OCI-LY1 (cell line): Measurements from ENCODE around the gene POU6F2.

ENCODE experiments used
- H2AFZ ChIP-seq: fragments of 200-600 bp; sonication (generic), shearing (Covaris generic); 2 replicates; pipeline ENCODE4 v1.6.0; 2014; ENCODE audit warnings: antibody characterized with exemption, mild to moderate bottlenecking, low read length
- H3F3A ChIP-seq: fragments of 200-600 bp; sonication (generic), shearing (Covaris generic); 2 replicates; pipeline ENCODE4 v1.6.0; 2014; ENCODE audit warnings: mild to moderate bottlenecking, antibody characterized with exemption, low read length, moderate library complexity; ENCODE audit not compliant: insufficient read depth
- H3K27ac ChIP-seq: fragments of 200-600 bp; sonication (generic); 2 replicates; pipeline ENCODE4 v1.5.1; 2014; ENCODE audit warnings: low read length, mixed run types, mild to moderate bottlenecking, low read depth; ENCODE audit not compliant: poor library complexity, severe bottlenecking
- H3K27me3 ChIP-seq: fragments of 200-600 bp; sonication (generic); 2 replicates; pipeline ENCODE4 v1.6.0; 2014; ENCODE audit warnings: antibody characterized with exemption, mild to moderate bottlenecking, low read length, moderate library complexity; ENCODE audit not compliant: insufficient read depth
- H3K36me3 ChIP-seq: fragments of 200-600 bp; sonication (generic); 2 replicates; pipeline ENCODE4 v1.6.1; 2014; ENCODE audit warnings: mild to moderate bottlenecking, antibody characterized with exemption, low read length, moderate library complexity, mixed read lengths; ENCODE audit not compliant: insufficient read depth
- H3K4me1 ChIP-seq: fragments of 200-600 bp; sonication (generic); 2 replicates; pipeline ENCODE4 v1.5.1; 2014; ENCODE audit warnings: mild to moderate bottlenecking, low read length, moderate library complexity; ENCODE audit not compliant: insufficient read depth, severe bottlenecking
- H3K4me2 ChIP-seq: fragments of 200-600 bp; sonication (generic), shearing (Covaris generic); 2 replicates; pipeline ENCODE4 v1.6.1; 2014; ENCODE audit warnings: low read length
- H3K4me3 ChIP-seq: fragments of 200-600 bp; sonication (generic); 2 replicates; pipeline ENCODE4 v1.5.1; 2014; ENCODE audit warnings: low read length, low read depth, mild to moderate bottlenecking, mixed read lengths; ENCODE audit not compliant: poor library complexity, severe bottlenecking
- H3K79me2 ChIP-seq: fragments of 200-600 bp; shearing (Covaris generic); 2 replicates; pipeline ENCODE4 v1.6.1; 2016; ENCODE audit warnings: mixed run types, low read length, mixed read lengths; ENCODE audit not compliant: insufficient read depth
- H3K9ac ChIP-seq: fragments of 200-600 bp; sonication (generic), shearing (Covaris generic); 2 replicates; pipeline ENCODE4 v1.6.1; 2014; ENCODE audit warnings: mild to moderate bottlenecking, low read length, mixed read lengths
- H3K9me2 ChIP-seq: fragments of 200-600 bp; sonication (generic), shearing (Covaris generic); 2 replicates; pipeline ENCODE4 v1.6.1; 2014; ENCODE audit warnings: low read depth, mild to moderate bottlenecking, low read length, mixed read lengths
- H3K9me3 ChIP-seq: fragments of 200-600 bp; shearing (Covaris generic); 2 replicates; pipeline ENCODE4 v1.6.1; 2014; ENCODE audit warnings: low read length, mixed read lengths
- H4K20me1 ChIP-seq: fragments of 200-600 bp; sonication (generic), shearing (Covaris generic); 2 replicates; pipeline ENCODE4 v1.6.0; 2016; ENCODE audit warnings: mild to moderate bottlenecking, low read length; ENCODE audit not compliant: insufficient read depth
- CTCF ChIP-seq: fragments of 200-600 bp; sonication (generic), shearing (Covaris generic); IDR thresholded peaks from 2 replicates; pipeline ENCODE4 v1.5.1; 2017; ENCODE audit warnings: mild to moderate bottlenecking, antibody characterized with exemption, low read length, moderate library complexity, mixed read lengths
- EZH2 ChIP-seq: fragments of 200-600 bp; sonication (generic), shearing (Covaris generic); IDR thresholded peaks from 2 replicates; pipeline ENCODE4 v1.8.0; 2017; ENCODE audit warnings: borderline replicate concordance, mixed run types, mild to moderate bottlenecking, antibody characterized with exemption, low read length, moderate library complexity, mixed read lengths

POU6F2 gene

GRCh38 chr7:39367943-39368342, 390.2 kb downstream of the POU6F2 start:
- Histone ChIP-seq H3K9ac (no peak overlapping the region), H3K79me2 (no peaks in the 10 kb centered on the region), H3K9me3 (no peaks in the 10 kb centered on the region), H3K4me1 (no peaks in the 10 kb centered on the region), H3F3A (no peaks in the 10 kb centered on the region), H3K9me2 (no peaks in the 10 kb centered on the region), H3K36me3 (no peaks in the 10 kb centered on the region), H3K4me3 (no peak overlapping the region), H3K27me3 (no peaks in the 10 kb centered on the region), H4K20me1 (no peaks in the 10 kb centered on the region), H2AFZ (no peak overlapping the region), H3K27ac (no peak overlapping the region), H3K4me2 (no peak overlapping the region)
- TF ChIP-seq EZH2, result no peak
- TF ChIP-seq CTCF, result no peak

- H2AFZ ChIP-seq, result no peak overlapping the region
- no peaks in the 10 kb centered on the region for H4K20me1 ChIP-seq
- no peak overlapping the region for H3K27ac ChIP-seq
- no peaks in the 10 kb centered on the region for H3K9me3 ChIP-seq
- no peaks in the 10 kb centered on the region for H3K9me2 ChIP-seq
- TF ChIP-seq EZH2 (no peak), CTCF (no peak)
- H3K36me3 ChIP-seq, result no peaks in the 10 kb centered on the region
- H3K4me3 ChIP-seq, result no peak overlapping the region
- no peaks in the 10 kb centered on the region for H3K79me2 ChIP-seq
- H3K4me2 ChIP-seq, result no peak overlapping the region
- no peaks in the 10 kb centered on the region for H3F3A ChIP-seq
- H3K9ac ChIP-seq, result no peak overlapping the region
- no peaks in the 10 kb centered on the region for H3K4me1 ChIP-seq
- no peaks in the 10 kb centered on the region for H3K27me3 ChIP-seq
Measured at GRCh38 chr7:39372383-39372782, 394.7 kb downstream of the POU6F2 start.

- no peaks in the 10 kb centered on the region for H3K27me3 ChIP-seq
- H4K20me1 ChIP-seq, result no peaks in the 10 kb centered on the region
- no peaks in the 10 kb centered on the region for H3K79me2 ChIP-seq
- H3K9me3 ChIP-seq, result no peaks in the 10 kb centered on the region
- H2AFZ ChIP-seq, result no peak overlapping the region
- H3K27ac ChIP-seq, result no peak overlapping the region
- H3K4me2 ChIP-seq, result no peak overlapping the region
- H3K9me2 ChIP-seq, result no peaks in the 10 kb centered on the region
- no peak overlapping the region for H3K9ac ChIP-seq
- H3K4me1 ChIP-seq, result no peaks in the 10 kb centered on the region
- no peaks in the 10 kb centered on the region for H3F3A ChIP-seq
- no peaks in the 10 kb centered on the region for H3K36me3 ChIP-seq
- H3K4me3 ChIP-seq, result no peak overlapping the region
- TF ChIP-seq EZH2 (no peak), CTCF (no peak)
Measured at GRCh38 chr7:39374436-39375040, 396.8 kb downstream of the POU6F2 start.
